H1 (cell line): ENCODE measurements around the gene MTX1. TPM values are rescaled to one million over a fixed set of nuclear protein-coding genes. Genes with fewer than 3 reads are reported as not detected.

Source experiments
- BACH1 ChIP-seq: IDR thresholded peaks from 2 replicates; pipeline ENCODE4 v1.6.1; 2012; ENCODE audit warnings: low read length, improper control_type of control experiment
- CHD2 ChIP-seq: IDR thresholded peaks from 2 replicates; pipeline ENCODE4 v1.6.1; 2012; ENCODE audit warnings: low read length, improper control_type of control experiment
- EP300 ChIP-seq, 2 experiments: IDR thresholded peaks; 1 replicate in 1 of 2; 2 replicates in 1 of 2; pipeline ENCODE4 v1.6.1; 2011 to 2012; ENCODE audit warnings: low read depth in 2 of 2, low read length in 2 of 2, mild to moderate bottlenecking in 2 of 2, borderline replicate concordance in 1 of 2, inconsistent platforms in 1 of 2, moderate library complexity in 1 of 2
- HDAC6 ChIP-seq: IDR thresholded peaks from one replicate; pipeline ENCODE4 v1.7.1; 2012; ENCODE audit warnings: low read depth, mild to moderate bottlenecking, inconsistent platforms, low read length, moderate library complexity
- NANOG ChIP-seq: IDR thresholded peaks from 2 replicates; pipeline ENCODE4 v1.6.1; 2011; ENCODE audit warnings: low read length, low read depth, mild to moderate bottlenecking, inconsistent platforms; ENCODE audit not compliant: insufficient read depth, poor library complexity, severe bottlenecking
- NRF1 ChIP-seq: IDR thresholded peaks from 2 replicates; pipeline ENCODE4 v1.6.1; 2011; ENCODE audit warnings: mild to moderate bottlenecking, low read depth, low read length, improper control_type of control experiment
- POLR2AphosphoS5 ChIP-seq: IDR thresholded peaks from 2 replicates; pipeline ENCODE4 v1.6.1; 2011; ENCODE audit warnings: low read depth, low read length
- RNF2 ChIP-seq: fragments of 200-900, 300-1000 bp; sonication (generic); IDR thresholded peaks from 2 replicates; pipeline ENCODE4 v1.7.1; 2016; ENCODE audit warnings: borderline replicate concordance, low read depth, mild to moderate bottlenecking, antibody characterized with exemption, low read length; ENCODE audit not compliant: poor library complexity, severe bottlenecking; ENCODE audit errors: missing control alignments
- SP4 ChIP-seq: IDR thresholded peaks from 2 replicates; pipeline ENCODE4 v1.6.1; 2012; ENCODE audit warnings: low read length, inconsistent platforms
- USF2 ChIP-seq: IDR thresholded peaks from 2 replicates; pipeline ENCODE4 v1.6.1; 2011; ENCODE audit warnings: low read length, improper control_type of control experiment
- ZNF274 ChIP-seq: IDR thresholded peaks from 2 replicates; pipeline ENCODE4 v1.7.0; 2012; ENCODE audit warnings: low read length, borderline replicate concordance; ENCODE audit errors: extremely low read depth
- polyA plus RNA-seq, 7 experiments: library from polyadenylated mRNA; depleted of rRNA in 3 of 7; stranded (reverse) in 5 of 7; unstranded in 2 of 7; fragments of >200 nt in 5 of 7; fragments of 200-250 nt in 2 of 7; gene quantifications; 1 replicate in 5 of 7; 2 replicates in 1 of 7; 4 replicates in 1 of 7; pipeline versions ENCODE4 v1.2.1 to v1.2.3, GENCODE V29; 2011 to 2013; ENCODE audit warnings: missing spikeins in 2 of 7, mixed read lengths in 2 of 7
- total RNA-seq: library from RNA; stranded (reverse); fragmentation: NEBNext Ultra II Directional; extraction: Animal tissue kit (Norgen Biotek cat#: 25700); gene quantifications from 2 replicates; pipeline ENCODE4 v1.2.1, GENCODE V29; 2021

MTX1 gene
- total and polyA plus RNA-seq, 2 of the 8 experiments (the other 6 are each of a cell fraction or from before 2014, with no cell fraction given): 47.9 to 131 TPM

GRCh38 chr1:155244368-155245162, 36.1 kb downstream of the MTX1 start (continued):
- TF ChIP-seq NRF1 (peak; percentile 46; the same call in 1 of the 2 replicates), NANOG (no peak), BACH1 (peak; percentile 60), USF2 (no peak), CHD2 (peak; percentile 84), RNF2 (no peak), EP300 (IDR thresholded peaks at IDR 0.05; ENCODE audit: borderline replicate concordance in 1 of 2, low read depth in 2 of 2, low read length in 2 of 2) (peak in 1 of 2 experiments; percentile 76; a peak in 1 of 3 replicates), HDAC6 (no peak), ZNF274 (no peak), POLR2AphosphoS5 (peak; percentile 94), SP4 (peak; percentile 93)
